GM19035 (cell line): ENCODE measurements around the gene RGCC.
"Not testable (repeated sequence)": the region's sequence is repeated elsewhere in the genome, so short reads cannot be mapped to it uniquely, and the experiment has no call there.

Experiments used
- ATAC-seq: cut with Tn5 transposase; IDR thresholded peaks from one replicate; pipeline ENCODE4 v1.9.1; 2021; ENCODE audit not compliant: unreplicated experiment

The RGCC gene, protein sequence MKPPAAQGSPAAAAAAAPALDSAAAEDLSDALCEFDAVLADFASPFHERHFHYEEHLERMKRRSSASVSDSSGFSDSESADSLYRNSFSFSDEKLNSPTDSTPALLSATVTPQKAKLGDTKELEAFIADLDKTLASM

DNA sequence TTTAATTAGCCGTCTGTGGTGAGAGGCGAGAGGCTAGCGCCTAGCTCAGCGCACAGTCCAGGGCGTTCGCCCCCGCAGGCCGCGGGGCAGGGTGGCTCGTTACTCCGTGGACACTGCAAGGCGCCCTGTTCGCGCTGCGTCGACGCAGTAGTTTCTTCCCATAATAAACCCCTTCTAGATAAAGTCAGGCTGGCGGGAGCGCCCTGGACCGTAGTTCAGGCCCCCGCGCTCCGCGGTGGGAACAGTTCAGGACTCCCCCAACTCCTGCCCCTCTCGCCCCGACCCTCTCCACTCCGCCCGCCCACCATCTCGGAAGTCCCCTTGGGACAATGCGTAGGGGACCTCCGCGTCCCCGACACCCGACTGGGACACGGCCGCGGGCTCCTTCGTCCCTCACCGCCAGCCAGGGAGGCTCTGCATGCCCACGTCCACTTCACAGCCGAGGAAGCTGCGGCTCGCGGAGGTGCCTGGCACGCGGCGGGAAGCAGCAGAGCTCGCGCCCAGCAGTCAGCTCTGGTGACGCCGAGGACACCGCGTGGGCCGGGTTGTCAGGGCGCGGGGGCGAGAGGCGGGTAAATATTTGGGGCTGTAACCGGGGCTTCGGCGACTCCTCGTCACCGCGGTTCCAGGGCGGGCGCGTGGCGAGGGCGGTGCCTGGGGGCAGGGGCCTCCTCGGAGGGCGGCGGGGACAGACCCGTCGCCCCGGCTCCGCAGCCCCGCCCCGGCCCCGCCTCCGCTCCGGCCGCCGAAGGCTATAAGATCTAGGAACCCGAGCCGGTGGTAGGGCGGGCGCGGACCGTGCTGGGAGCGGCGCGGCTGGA, at the start of gene RGCC:
RGCC (plus strand) TSS at position 783 of the 821 bp plus-strand sequence. CDS start 158 bp downstream, outside the sequence.
- peak; percentile 71 for ATAC-seq

DNA sequence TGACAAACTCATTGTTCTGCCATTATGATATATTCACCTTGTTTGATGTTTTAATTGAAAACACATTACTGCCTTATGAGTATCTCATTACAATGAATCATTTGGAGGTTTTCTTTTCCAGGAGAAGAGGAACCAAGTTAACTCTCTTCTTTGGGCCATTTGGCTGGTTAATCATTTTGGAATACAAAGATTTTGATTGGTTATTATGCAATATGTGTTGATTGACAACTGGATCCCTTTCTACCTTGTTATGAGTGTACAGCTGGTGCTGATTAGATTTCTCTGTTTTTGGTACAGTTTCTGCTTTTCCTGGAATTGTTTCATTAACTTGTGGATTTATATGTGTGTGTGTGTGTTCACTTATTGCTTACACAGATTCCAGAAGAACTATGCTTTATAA, 49.2 kb upstream of the RGCC start:
- no peak for ATAC-seq

DNA sequence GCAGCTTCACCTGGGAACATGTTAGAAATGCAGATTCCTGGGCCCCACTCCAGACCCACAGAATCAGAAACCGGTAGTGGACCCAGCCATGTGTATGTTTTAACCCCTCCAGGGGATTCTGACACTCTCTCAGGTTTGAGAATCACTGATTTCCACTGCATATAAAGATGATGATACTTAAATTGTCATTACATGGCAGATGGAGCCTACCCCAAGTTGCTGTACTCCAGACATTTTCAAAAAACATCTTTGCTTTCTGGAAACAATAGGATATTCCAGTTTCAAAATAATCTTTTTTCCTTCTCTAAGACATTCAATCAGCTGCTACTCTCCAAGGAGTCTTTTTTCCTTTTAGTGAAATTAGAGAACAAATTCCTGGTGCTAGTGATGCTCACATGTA, 48.6 kb upstream of the RGCC start:
- no peak for ATAC-seq

DNA sequence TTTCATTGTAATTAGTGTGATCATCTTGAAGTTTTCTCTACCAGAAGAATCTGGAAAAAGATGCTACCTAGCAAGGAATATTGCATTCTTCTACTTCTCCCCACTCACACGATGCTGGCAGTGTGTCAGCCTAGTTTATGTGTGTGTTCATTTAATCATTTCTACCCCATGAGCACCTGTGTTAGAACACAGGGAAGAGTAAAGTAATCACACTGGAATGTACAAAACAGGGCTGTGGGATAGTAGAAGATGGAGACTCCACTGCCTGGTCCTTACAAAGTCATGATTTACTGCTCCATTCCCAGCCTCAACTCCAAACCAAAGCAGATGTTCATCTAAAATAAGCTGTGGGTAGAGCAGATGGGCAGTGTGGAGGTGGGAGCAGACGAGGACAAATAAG, 47.7 kb upstream of the RGCC start:
- no peak for ATAC-seq

DNA sequence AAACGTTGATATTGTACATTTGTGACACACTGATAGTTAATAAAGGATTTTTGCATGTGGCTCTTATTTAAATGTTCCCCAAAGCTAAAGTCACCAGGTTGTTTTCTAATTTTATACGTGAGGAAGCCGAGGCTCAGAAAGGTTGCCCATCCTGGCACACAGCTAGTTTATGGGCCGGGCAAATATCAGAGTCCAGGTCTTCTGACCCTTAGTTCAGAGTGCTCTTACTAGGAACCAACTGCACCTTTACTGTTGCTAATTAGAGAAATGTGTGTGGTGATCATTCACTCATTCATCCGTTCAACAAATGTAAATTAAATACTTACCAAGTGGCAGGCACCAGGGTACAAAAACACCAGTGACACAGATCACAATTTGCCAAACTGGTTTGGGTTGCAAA, 46.3 kb upstream of the RGCC start:
- no peak for ATAC-seq

DNA sequence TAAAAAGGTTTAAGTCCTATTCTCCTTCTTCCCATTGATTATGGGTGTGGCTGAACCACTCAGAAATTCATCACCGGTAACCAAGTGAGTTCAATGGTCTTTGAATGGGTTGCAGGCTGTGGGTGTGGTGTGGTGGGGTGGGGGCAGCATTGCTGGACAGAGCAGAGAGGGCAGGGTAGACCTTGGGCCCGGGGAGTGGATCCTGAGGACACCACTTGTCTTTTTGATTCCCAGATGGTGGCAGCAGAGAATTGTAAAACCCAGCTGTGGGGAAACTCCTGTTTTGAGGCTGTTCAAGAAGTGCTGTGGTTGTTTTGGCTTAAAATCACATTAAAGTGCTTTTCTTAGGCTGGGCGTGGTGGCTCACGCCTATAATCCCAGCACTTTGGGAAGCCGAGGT, 45.8 kb upstream of the RGCC start:
- ATAC-seq: no peak

DNA sequence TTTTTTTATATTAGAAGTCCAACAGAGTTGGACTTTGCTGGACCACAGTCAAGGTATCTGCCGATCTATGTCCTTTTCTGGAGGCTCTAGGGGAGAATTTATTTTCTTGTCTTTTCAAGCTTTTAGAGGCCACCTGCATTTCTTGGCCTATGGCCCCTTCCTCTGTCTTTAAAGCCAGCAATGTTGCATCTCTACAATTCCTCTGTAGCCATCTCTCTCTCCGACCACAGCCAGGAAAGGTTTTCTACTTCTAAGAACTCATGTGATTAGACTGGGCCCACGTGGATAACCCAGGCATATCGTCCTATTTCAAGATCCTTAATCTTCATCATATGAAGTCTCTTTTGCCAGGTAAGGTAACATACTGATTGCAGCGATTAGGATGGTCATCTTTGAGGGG, 43.5 kb upstream of the RGCC start:
- no peak for ATAC-seq

DNA sequence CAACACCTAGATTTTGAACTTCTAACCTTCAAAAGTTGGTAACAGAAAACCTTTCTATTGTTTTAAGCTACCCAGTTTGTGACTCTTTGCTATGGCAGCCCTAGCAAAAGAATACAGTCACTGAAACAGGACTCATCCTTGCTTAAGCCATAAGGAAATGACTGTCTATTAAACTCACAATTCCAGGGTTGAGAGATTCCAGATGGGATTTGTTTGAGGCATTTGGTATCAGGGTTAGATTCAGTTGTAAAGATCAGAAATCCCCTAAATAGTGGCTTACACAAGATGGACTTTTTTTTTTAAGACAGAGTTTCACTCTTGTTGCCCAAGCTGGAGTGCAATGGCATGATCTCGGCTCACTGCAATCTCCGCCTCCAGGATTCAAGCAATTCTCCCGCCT, 41.1 kb upstream of the RGCC start:
- no peak for ATAC-seq

DNA sequence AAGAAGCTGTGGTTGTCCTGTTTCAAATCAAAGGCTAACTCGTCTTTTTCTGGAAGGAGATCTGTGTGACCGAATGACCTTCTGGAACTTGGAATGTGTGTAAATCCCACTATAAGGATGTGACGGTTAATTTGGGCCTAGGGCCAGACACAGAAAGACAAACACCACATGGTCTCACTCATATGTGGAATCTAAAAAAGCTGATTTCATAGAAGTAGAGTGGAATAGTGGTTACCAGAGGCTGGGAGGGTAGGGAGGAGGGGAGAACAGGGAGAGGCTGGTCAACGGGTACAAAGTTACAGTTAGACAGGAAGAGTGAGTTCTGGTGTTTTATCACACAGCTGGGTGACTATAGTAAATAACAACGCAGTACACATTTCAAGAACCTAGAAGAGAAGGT, 39.3 kb upstream of the RGCC start:
- ATAC-seq: no peak

DNA sequence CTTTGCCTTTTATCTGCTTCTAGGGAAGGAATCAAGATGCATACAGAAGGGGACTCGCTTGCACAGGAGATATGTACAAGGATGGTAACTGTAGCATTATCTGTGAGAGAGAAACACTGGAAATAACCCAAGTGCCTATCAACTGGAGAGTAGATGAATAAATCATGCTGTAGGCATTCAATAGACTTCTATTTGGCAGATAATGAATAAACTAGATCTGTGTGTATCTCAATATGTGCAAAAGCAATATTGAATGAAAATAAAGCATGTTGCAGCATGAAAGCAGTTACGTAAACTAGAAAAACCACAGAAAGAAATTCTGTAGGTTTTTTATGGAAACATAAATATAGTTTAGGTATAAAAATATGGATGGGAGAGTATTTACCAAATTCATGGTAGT, 38.6 kb upstream of the RGCC start:
- ATAC-seq: no peak

DNA sequence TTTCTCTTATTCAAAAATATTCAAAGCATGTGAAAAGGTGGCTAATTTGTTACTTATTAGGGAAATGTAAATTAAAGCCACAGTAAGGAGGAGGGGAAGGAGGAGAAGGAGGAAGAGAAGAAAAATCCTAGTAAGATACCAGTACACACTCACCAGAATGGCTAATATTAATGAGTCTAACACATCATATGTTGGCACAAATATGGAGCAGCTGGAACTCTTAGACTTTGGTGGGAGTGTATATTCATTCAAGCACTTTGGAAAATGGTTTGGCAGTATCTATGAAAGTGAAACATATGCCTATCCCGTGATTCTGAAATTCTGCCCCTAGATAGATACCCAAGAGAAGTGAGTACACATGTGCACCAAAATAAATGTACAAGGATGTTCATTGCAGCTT, 38.1 kb upstream of the RGCC start:
- no peak for ATAC-seq

DNA sequence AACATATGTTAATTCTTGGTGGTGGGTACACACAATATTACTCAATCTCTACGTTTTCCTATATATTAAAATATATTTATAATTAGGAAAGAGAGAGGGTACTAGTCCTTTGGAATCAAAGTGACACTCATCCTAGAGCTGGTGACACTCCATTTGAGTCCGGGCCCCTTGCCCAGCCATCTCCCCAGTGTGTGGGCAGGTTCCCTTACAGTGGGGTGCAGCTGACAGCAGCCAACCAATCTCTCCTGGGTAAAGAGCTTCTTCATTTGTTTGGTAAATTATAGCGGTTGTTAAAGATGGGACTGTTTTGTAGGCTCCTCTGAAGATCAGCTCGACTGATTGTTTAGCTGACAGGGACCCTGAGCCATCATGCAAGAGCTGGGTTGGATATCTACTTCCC, 37.2 kb upstream of the RGCC start:
- no peak for ATAC-seq

DNA sequence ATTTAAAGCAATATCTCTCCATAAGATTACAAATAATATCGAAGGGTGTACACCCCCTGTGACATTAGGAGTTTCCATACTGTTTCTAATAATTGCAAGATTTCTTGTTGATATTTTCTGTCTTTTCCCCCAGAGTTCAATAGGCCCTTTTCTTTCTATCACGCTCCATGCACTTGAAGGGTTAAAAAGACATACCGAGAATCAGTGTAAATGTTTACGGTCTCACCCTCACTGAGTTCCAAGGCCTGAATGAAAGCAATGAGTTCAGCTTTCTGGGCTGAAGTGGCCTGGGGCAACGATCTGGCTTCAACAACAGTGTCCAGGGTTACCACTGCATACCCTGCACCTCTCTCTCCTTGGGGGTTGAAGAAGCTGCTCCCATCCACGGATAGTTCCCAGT, 36.0 kb upstream of the RGCC start:
- ATAC-seq: not testable (repeated sequence)

DNA sequence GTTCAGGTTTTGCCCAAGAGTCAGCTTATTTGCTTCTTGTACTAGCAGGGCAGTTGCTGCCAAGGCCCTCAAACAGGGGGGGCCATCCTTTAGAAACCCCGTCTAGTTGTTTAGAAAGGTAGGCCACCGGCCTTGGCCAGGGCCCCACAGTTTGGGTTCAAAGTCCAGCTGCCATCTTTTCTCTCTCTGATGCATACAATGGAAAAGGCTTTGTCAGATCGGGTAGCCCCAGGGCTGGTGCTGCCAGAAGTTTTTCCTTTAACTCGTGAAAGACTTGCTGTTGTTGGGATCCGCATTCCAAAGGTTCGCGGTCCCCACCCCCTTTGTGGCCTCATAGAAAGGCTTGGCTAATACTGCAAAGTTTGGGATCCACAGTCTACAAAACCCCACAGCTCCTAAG, 35.4 kb upstream of the RGCC start:
- ATAC-seq: not testable (repeated sequence)

DNA sequence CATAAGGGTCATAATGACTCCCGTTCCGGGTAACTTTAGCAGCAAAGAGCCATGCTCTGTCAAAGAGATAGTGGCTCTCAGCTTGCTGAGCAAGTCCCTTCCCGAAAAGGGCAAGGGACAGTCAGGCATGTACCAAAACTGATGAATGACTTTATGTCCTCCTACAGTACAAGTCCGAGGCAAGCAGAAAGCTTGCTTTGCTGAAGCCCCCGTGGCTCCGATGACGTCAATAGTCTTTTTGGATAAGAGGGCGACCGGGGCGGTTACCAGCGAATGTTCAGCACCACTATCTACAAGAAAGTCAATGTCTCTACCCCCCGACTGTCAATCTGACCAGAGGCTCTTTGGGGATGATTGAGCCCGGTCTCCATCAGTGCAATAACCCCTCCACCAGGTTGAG, 34.1 kb upstream of the RGCC start:
- not testable (repeated sequence) for ATAC-seq

DNA sequence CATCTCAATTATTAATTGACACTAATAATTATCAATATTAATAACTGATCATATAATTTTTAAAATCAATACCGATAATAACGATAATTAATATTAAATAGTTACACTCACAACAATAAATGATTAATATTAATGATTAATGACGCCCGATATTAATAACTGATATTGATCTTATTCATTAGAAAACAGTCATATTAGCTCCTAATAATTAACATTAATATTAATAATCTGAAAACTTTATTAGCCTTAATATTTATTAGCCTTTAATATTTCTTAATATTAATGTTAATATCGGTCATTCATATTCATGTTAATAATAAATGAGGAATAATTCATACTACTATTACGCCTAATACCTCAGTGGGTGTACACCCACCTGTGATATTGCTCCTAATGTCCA, 32.7 kb upstream of the RGCC start:
- ATAC-seq: not testable (repeated sequence)

DNA sequence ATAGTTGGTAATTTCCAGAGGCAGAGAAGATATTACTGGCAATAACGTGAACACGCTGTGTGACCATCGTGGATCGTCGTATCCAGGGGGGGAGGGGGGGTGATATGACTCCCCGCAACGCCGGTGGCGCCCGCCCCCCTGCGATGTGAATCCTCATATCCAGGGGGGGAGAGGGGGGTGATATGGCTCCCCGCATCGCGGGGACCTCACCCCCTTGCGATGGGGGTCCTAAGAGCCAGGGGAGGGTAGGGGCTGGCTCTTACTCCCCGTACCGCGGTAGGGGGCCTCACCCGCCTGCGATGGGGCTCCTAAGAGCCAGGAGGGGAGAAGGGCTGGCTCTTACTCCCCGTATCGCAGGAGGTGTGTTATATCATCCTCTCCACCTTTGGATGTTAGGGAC, 31.3 kb upstream of the RGCC start:
- ATAC-seq: no peak

DNA sequence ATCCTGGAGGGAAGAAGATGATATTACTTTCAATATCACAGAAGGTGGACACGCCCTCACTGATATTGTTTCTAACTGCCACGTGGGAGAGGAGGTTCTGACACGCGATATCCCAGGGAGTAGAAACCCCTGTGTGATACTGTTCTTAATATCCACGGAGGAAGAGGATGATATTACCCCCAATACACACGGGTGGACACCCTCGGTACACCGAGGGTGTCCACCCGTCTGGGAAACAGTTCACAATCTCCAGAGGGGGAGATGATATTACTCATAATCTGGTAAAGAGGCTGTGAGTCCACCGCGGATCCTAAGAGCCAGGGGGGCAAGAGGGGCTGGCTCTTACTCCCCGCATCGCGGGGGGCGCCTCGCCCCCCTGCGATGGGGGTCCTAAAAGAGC, 29.7 kb upstream of the RGCC start:
- no peak for ATAC-seq

DNA sequence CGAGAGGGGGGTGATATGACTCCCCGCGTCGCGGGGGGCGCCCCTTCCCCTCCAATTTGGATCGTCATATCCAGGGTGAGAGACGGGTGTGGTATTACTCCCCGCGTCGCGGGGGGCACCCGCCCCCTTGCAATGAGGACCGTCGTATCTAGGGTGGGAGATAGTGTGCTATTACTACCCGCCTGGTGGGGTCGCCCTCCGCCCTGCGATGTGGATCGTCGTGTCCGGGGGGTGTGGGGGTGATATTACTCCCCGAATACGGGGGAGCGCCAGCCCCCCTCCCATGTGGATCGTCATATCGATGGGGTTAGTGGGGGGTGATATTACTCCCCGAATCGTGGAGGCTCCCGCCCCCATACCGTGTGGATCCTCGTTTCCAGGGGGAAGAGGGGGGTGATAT, 29.2 kb upstream of the RGCC start:
- ATAC-seq: no peak

DNA sequence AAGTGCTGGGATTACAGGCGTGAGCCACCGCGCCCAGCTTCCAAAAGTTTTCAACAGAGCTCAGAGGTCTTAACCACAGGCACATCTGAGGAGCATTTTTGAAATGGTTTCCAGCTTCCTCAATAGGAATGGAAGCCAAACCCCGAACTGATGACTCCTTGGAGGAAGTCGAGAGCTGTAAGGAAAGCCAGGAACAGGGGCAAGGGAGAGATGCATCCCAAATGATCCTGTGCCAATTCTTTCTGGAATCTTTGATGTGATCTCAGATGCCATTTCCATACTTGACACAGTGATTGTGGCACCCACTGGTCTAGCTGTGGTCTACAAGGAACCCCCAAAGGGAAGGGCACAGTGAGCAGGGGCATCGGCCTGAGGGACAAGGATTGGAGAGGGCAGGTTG, 23.3 kb upstream of the RGCC start:
- ATAC-seq: not testable (repeated sequence)

DNA sequence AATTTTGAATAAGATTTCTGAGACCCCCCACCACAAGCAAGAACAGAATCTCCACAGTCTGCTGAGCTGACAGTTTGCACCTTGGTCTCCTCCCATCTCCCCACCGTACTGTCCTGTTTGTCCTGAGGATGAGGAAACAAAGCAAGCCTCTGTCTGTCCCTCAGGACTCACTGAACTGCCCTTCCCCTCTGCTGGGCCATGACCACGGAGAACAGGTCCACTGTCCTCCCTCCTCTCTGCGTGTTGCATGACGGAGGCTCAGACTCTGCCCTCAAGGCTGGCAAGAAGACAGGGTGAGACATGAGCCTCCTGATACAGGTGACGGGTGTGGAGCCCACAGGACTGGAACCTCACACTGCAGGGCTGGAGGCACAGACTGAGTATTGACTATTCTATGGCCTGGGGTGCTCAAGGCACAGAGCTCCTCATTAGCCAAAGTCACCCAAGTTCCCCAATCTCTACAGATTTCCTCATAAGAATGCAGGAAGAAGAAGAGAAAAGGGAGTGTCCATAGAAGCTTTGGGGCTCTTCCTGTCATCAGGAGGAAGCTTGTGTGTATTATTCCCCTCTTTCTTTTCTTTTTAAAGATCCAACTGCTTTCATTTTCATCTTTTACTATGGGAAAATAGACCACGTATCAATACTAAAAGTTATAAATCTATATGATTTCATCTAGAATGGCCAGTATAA, 22.4 kb upstream of the RGCC start:
- ATAC-seq: no peak

DNA sequence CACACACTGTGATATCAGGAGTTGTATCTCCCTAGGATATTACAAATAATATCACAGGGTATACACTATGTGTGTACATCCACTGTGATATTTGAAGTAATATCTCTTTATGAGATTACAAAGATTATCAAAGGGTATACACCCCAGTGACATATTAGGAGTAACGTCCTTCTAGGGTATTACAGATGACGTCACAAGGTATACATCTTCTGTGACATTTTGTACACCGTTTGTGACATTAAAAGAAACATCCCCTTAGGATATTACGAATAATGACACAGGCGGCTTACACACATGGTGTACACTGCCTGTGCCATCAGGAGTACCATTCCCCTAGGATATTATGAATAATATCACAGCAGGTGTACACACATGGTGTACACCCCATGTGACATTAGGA, 13.4 kb upstream of the RGCC start:
- ATAC-seq: no peak
